WI38 (cell line): Measurements from ENCODE around the gene SAYSD1.

ENCODE experiments used
- H3K4me3 ChIP-seq: 2 replicates; pipeline ENCODE4 v1.5.1; 2011; ENCODE audit warnings: low read depth, mild to moderate bottlenecking, control low read depth, low read length
- TF ChIP-seq, protein P1 (sequence below): IDR thresholded peaks from 2 replicates; pipeline ENCODE4 v1.5.1; 2012; ENCODE audit warnings: low read depth, mild to moderate bottlenecking, control low read depth, low read length

SAYSD1 gene

DNA sequence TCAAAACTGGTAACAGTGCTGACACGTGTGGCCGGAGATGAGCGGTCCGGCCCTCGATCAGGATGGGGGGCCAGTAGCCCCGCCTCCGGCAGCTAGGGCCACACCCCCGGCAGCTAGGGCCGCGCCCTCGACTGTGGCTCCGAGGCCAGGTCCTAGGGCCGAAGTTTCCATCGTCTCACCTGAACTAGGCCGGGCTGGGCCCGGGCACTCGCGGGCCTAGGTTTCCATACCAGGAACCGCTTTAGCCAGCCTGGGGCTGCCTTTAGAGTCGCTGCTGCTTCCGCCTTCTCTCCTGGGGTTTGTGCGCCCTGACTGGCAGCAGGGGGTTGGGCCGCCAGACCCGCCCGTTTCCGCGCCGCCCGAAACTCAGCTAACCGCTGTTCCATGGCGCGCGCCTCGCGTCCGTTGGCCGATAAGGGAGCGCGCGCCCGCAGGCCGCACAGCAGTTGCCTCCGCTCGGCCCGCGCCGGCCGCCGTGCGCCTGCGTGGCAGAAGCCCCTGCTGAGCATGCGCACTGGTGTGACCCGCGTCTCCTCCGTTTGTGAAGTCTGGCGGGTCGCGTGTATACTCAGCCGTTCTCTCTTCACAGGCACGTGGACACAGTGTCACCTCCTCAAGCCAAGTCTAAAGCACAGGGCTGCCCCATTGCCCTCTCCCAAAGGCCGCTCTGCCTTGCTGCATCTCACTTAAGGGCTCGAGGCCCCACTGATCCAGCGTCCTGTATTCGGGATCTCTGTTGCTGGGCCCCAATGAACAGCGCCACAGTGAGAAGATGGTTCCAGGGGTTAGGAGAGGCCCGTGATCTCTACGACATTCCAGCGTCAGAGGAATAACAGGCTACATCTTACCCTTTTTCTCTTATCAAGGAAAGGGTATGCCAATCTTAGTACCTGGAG is at the start of gene SAYSD1:
TSS of gene SAYSD1 (minus strand) at position 483 of the 896 bp plus-strand sequence. CDS start at position 386, 97 bp downstream.
- peak within 1 kb of the TSS; percentile 81 for H3K4me3 ChIP-seq
- TF ChIP-seq, protein P1, sequence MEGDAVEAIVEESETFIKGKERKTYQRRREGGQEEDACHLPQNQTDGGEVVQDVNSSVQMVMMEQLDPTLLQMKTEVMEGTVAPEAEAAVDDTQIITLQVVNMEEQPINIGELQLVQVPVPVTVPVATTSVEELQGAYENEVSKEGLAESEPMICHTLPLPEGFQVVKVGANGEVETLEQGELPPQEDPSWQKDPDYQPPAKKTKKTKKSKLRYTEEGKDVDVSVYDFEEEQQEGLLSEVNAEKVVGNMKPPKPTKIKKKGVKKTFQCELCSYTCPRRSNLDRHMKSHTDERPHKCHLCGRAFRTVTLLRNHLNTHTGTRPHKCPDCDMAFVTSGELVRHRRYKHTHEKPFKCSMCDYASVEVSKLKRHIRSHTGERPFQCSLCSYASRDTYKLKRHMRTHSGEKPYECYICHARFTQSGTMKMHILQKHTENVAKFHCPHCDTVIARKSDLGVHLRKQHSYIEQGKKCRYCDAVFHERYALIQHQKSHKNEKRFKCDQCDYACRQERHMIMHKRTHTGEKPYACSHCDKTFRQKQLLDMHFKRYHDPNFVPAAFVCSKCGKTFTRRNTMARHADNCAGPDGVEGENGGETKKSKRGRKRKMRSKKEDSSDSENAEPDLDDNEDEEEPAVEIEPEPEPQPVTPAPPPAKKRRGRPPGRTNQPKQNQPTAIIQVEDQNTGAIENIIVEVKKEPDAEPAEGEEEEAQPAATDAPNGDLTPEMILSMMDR: no peak

GRCh38 chr6:39157511-39157910 is 42.5 kb upstream of the SAYSD1 start:
- H3K4me3 ChIP-seq: no peak overlapping the region
- TF ChIP-seq, protein P1: no peak

DNA sequence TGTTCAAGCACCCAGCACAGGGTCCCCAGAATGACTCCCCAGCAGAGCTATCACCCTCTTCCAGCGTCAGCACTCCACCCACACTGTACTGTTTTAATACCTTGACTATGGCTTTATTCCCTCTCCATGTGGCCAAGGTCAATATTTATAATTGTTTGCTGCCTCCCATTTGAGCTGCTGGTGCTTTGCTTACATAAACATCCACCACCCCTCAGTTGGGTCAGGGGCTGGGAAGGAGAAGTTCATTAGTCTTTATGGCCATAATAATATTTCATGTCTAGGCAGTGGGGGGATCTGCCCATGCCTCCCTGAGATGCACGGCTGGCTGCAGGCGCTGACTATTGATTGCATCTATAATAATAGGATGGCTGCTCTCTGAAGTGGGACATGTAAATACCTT is 41.8 kb upstream of the SAYSD1 start:
- TF ChIP-seq, protein P1: no peak
- H3K4me3 ChIP-seq: no peak overlapping the region

- TF ChIP-seq, protein P1: no peak
- H3K4me3 ChIP-seq: no peak overlapping the region
These were observed 39.7 kb upstream of the SAYSD1 start for GRCh38 chr6:39154705-39155104.

DNA sequence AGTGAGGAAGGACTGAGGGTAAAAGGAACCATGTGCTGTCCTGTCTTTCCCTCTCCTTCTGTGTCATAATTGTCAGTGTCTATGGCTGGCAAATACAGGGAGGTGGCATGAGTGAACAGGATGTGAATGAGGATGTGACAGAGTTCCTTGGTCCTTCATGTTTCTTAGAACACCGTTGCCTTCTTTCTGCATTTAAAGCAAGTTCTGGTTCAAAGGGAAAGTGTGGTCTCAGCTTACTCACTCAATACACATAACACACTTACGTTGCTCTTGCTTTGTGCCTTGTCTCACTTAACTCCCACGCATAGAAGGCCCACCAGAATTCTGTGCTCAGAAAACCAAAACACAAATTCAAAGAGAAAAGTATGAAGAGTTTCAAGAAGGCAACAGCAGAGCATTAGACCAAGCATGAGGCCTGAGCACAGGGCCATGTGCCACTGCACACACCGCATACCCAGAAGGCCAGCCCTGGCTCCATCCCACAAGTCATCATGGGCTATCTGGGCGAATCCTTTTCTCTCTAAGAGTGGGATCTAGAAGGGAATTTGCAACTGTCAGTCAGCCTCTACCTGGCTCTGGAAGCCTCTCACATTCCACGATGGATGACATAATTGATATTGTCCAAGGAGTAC is 38.9 kb upstream of the SAYSD1 start:
- TF ChIP-seq, protein P1: no peak
- H3K4me3 ChIP-seq: no peak overlapping the region

- TF ChIP-seq, protein P1: no peak
- H3K4me3 ChIP-seq: no peak overlapping the region
These were observed 37.3 kb upstream of the SAYSD1 start for GRCh38 chr6:39152262-39152661.

DNA sequence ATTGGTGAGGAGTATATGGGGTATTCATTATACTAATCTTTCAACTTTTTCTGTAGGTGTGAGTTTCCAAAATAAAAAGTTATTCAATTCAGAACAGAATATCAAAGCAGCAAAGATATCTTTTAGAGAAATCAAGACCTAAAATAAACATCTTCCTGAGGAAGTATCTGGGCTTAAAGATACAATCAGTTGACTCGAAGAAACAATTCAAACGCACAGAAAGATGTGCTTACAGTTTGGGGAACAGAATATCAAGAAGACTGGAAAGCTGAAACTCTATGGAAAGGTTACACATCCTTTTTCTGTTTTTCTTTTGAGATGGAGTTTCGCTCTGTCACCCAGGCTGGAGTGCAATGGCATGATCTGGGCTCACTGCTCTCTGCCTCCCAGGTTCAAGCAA is 36.2 kb upstream of the SAYSD1 start:
- no peak overlapping the region for H3K4me3 ChIP-seq
- TF ChIP-seq, protein P1: no peak
